Fibroblast of skin of abdomen (primary cell): ENCODE results near the gene PSG3. TPM values are rescaled to one million over a fixed set of nuclear protein-coding genes. Genes with fewer than 3 reads are reported as not detected.
"Not testable (repeated sequence)": the region's sequence is repeated elsewhere in the genome, so short reads cannot be mapped to it uniquely, and the experiment has no call there.

Experiments
- DNase-seq: peaks from one replicate; pipeline ENCODE4 v3.0.0-alpha.2; 2013
- polyA plus RNA-seq, 2 experiments: library from polyadenylated mRNA; unstranded; fragments of 120-200 nt; gene quantifications; one replicate each; pipeline ENCODE4 v1.2.1, GENCODE V29; 2013; ENCODE audit not compliant: insufficient read length in 2 of 2

The PSG3 gene
- not detected for polyA plus RNA-seq (2013, experiment 1 of 2; ENCODE audit: insufficient read length)
- polyA plus RNA-seq (2013, experiment 2 of 2; ENCODE audit: insufficient read length) = not detected

GRCh38 chr19:42740381-42740780 is at the start of gene PSG3:
PSG3 (minus strand) TSS chr19:42740481; CDS start chr19:42740384, 97 bp downstream.
- DNase-seq = not testable (repeated sequence)

GRCh38 chr19:42788766-42789165 is 48.5 kb upstream of the PSG3 start:
- DNase-seq = not testable (repeated sequence)

GRCh38 chr19:42787766-42788165 is 47.5 kb upstream of the PSG3 start:
- not testable (repeated sequence) for DNase-seq

GRCh38 chr19:42776750-42777612 is 36.7 kb upstream of the PSG3 start:
- peak; percentile 51 for DNase-seq

GRCh38 chr19:42774510-42775158 is 34.4 kb upstream of the PSG3 start:
- not testable (repeated sequence) for DNase-seq

GRCh38 chr19:42767319-42767718 is 27.0 kb upstream of the PSG3 start:
- not testable (repeated sequence) for DNase-seq

- DNase-seq = not testable (repeated sequence)
Observed at GRCh38 chr19:42766871-42767270, 26.6 kb upstream of the PSG3 start.

GRCh38 chr19:42764836-42765235 is 24.6 kb upstream of the PSG3 start:
- no peak for DNase-seq

GRCh38 chr19:42762789-42763188 is 22.5 kb upstream of the PSG3 start:
- DNase-seq = no peak

GRCh38 chr19:42761924-42762295 is 21.6 kb upstream of the PSG3 start:
- DNase-seq = not testable (repeated sequence)

GRCh38 chr19:42760954-42761923 is 21.0 kb upstream of the PSG3 start:
- DNase-seq = peak; percentile 86

GRCh38 chr19:42758667-42759066 is 18.4 kb upstream of the PSG3 start:
- DNase-seq = not testable (repeated sequence)

GRCh38 chr19:42752246-42752645 is 12.0 kb upstream of the PSG3 start:
- DNase-seq = not testable (repeated sequence)

- not testable (repeated sequence) for DNase-seq
Observed at GRCh38 chr19:42741726-42742607, 1.7 kb upstream of the PSG3 start.

GRCh38 chr19:42737581-42738011 is 2.7 kb downstream of the PSG3 start:
- peak; percentile 13 for DNase-seq

- not testable (repeated sequence) for DNase-seq
Observed at GRCh38 chr19:42728341-42728740, 11.9 kb downstream of the PSG3 start.

GRCh38 chr19:42714000-42714399 is 26.3 kb downstream of the PSG3 start:
- not testable (repeated sequence) for DNase-seq

GRCh38 chr19:42712753-42713152 is 27.5 kb downstream of the PSG3 start:
- DNase-seq = not testable (repeated sequence)

- not testable (repeated sequence) for DNase-seq
Observed at GRCh38 chr19:42710986-42711385, 29.3 kb downstream of the PSG3 start.

- no peak for DNase-seq
Observed at GRCh38 chr19:42697884-42698283, 42.4 kb downstream of the PSG3 start.
